HCT116 (cell line): Measurements from ENCODE around the gene ATCAY. TPM values are rescaled to one million over a fixed set of nuclear protein-coding genes. Genes with fewer than 3 reads are reported as not detected.

ENCODE experiments used
- ATAC-seq: fragments of 200-7000 bp; cut with Tn5 transposase; 2 replicates; pipeline ENCODE4 v1.9.1; 2020; ENCODE audit warnings: mild to moderate bottlenecking, moderate library complexity
- BruUV-seq: library from RNA; stranded (reverse); fragments of 400-500 nt; replicated peaks from 2 replicates; lab custom pipeline; 2021; lab: Mats Ljungman, UMichigan
- CTCF ChIA-PET: fragments of 300-600 bp; sonication (Branson Sonifier 250); formaldehyde crosslinking; loops from one replicate; lab custom pipeline; 2021; ENCODE audit warnings: antibody characterized with exemption; lab: Charles Lee
- POLR2A ChIA-PET: fragments of 300-600, 350-600 bp; sonication (Branson Sonifier 250); formaldehyde crosslinking; loops from one replicate; lab custom pipeline; 2021; ENCODE audit warnings: antibody characterized with exemption; lab: Charles Lee
- RAD21 ChIA-PET, 2 experiments: fragments of 300-600 bp; sonication (Branson Sonifier 250); formaldehyde crosslinking; loops; one replicate each; lab custom pipeline; 2023; ENCODE audit warnings: low total read pairs in 2 of 2; ENCODE audit not compliant: uncharacterized antibody in 2 of 2, unreplicated experiment in 2 of 2, low non-redundant PET in 1 of 2; lab: Charles Lee
- DNase-seq: peaks from one replicate; pipeline ENCODE4 v3.0.0-alpha.2; 2010; ENCODE audit warnings: low read depth, low spot score
- H2AFZ ChIP-seq: fragments of 200-600 bp; shearing (Covaris generic), sonication (generic); 2 replicates; pipeline ENCODE4 v1.6.1; 2017; ENCODE audit warnings: low read depth, mixed run types, mixed read lengths, antibody characterized with exemption, low read length; ENCODE audit not compliant: poor library complexity, severe bottlenecking
- H3K27ac ChIP-seq: 2 replicates; pipeline ENCODE4 v1.5.1; 2012; ENCODE audit warnings: low read depth, low read length
- H3K27me3 ChIP-seq: fragments of 200-600 bp; sonication (generic); 2 replicates; pipeline ENCODE4 v1.6.1; 2016; ENCODE audit warnings: mixed run types, low read length, mixed read lengths; ENCODE audit not compliant: insufficient read depth
- H3K36me3 ChIP-seq, 2 experiments: fragments of 200-500 bp in 1 of 2; fragments of 200-600 bp in 1 of 2; sonication (Bioruptor generic) in 1 of 2; sonication (generic) in 1 of 2; 2 replicates each; pipeline versions ENCODE4 v1.5.1 to v1.6.1; 2014 to 2016; ENCODE audit warnings: low read length in 2 of 2, inconsistent platforms in 1 of 2, mixed read lengths in 1 of 2, mixed run types in 1 of 2; ENCODE audit not compliant: insufficient read depth in 2 of 2, control insufficient read depth in 1 of 2
- H3K4me1 ChIP-seq, 2 experiments: fragments of 200-600 bp in 1 of 2; sonication (generic) in 1 of 2; 2 replicates each; pipeline versions ENCODE4 v1.5.1 to v1.6.1; 2012 to 2017; ENCODE audit warnings: low read length in 2 of 2, inconsistent platforms in 1 of 2, mild to moderate bottlenecking in 1 of 2, mixed read lengths in 1 of 2, mixed run types in 1 of 2, moderate library complexity in 1 of 2; ENCODE audit not compliant: insufficient read depth in 2 of 2, control insufficient read depth in 1 of 2
- H3K4me2 ChIP-seq: fragments of 200-600 bp; sonication (generic); 2 replicates; pipeline ENCODE4 v1.6.1; 2017; ENCODE audit warnings: mixed run types, low read length, mixed read lengths
- H3K4me3 ChIP-seq, 2 experiments: fragments of 200-600 bp in 1 of 2; sonication (generic) in 1 of 2; replicated peaks in 1 of 2; 2 replicates each; pipeline ENCODE4 v1.5.1; 2011 to 2016; ENCODE audit warnings: low read length in 2 of 2, control low read depth in 1 of 2, low read depth in 1 of 2, mild to moderate bottlenecking in 1 of 2, mixed read lengths in 1 of 2, mixed run types in 1 of 2
- H3K79me2 ChIP-seq: fragments of 200-600 bp; sonication (generic); 2 replicates; pipeline ENCODE4 v1.6.1; 2017; ENCODE audit warnings: mild to moderate bottlenecking, mixed run types, low read length, moderate library complexity, mixed read lengths; ENCODE audit not compliant: insufficient read depth
- H3K9ac ChIP-seq: fragments of 200-600 bp; sonication (generic); 2 replicates; pipeline ENCODE4 v1.6.1; 2016; ENCODE audit warnings: low read length, mixed read lengths
- H3K9me2 ChIP-seq: fragments of 200-600 bp; sonication (generic), shearing (Covaris generic); 2 replicates; pipeline ENCODE4 v1.6.1; 2017; ENCODE audit warnings: mixed run types, mild to moderate bottlenecking, moderate library complexity; ENCODE audit not compliant: insufficient read depth
- H3K9me3 ChIP-seq, 2 experiments: fragments of 200-500 bp in 1 of 2; fragments of 200-600 bp in 1 of 2; sonication (Bioruptor generic) in 1 of 2; sonication (generic) in 1 of 2; 2 replicates each; pipeline ENCODE4 v1.6.1; 2014 to 2017; ENCODE audit warnings: low read length in 2 of 2, mixed read lengths in 2 of 2, inconsistent platforms in 1 of 2, low read depth in 1 of 2, mild to moderate bottlenecking in 1 of 2, mixed run types in 1 of 2, moderate library complexity in 1 of 2; ENCODE audit not compliant: control insufficient read depth in 1 of 2, insufficient read depth in 1 of 2
- H4K20me1 ChIP-seq: fragments of 200-600 bp; sonication (generic), shearing (Covaris generic); 2 replicates; pipeline ENCODE4 v1.6.1; 2017; ENCODE audit warnings: mixed run types, mild to moderate bottlenecking, moderate library complexity; ENCODE audit not compliant: insufficient read depth
- EGR1 ChIP-seq: IDR thresholded peaks from 2 replicates; pipeline ENCODE4 v1.6.1; 2012; ENCODE audit warnings: low read depth
- ELF1 ChIP-seq: IDR thresholded peaks from 2 replicates; pipeline ENCODE4 v1.6.1; 2012; ENCODE audit warnings: low read depth, borderline replicate concordance
- EZH2phosphoT487 ChIP-seq: fragments of 200-600 bp; IDR thresholded peaks from 2 replicates; pipeline ENCODE4 v1.6.1; 2018; ENCODE audit warnings: antibody characterized with exemption, borderline replicate concordance
- RAD21 ChIP-seq: IDR thresholded peaks from 2 replicates; pipeline ENCODE4 v1.6.1; 2012; ENCODE audit warnings: low read depth, mild to moderate bottlenecking
- REST ChIP-seq: IDR thresholded peaks from 2 replicates; pipeline ENCODE4 v1.6.1; 2012; ENCODE audit warnings: low read depth
- SIN3A ChIP-seq: IDR thresholded peaks from 2 replicates; pipeline ENCODE4 v1.6.1; 2012; ENCODE audit warnings: low read depth
- SP1 ChIP-seq: IDR thresholded peaks from 2 replicates; pipeline ENCODE4 v1.6.1; 2012; ENCODE audit warnings: low read depth
- ZNF274 ChIP-seq: fragments of 200-500 bp; sonication (Bioruptor generic); IDR thresholded peaks from 2 replicates; pipeline ENCODE4 v1.6.1; 2014; ENCODE audit warnings: mild to moderate bottlenecking, low read depth, low read length, inconsistent platforms
- intact Hi-C: fragments of 100-400 bp; cut with micrococcal nuclease; formaldehyde crosslinking; loops from 2 replicates; pipeline ENCODE4 v1.10.0; 2022
- total RNA-seq: library from RNA; stranded (reverse); gene quantifications from one replicate; pipeline ENCODE4 v1.2.1, GENCODE V29; 2021; ENCODE audit not compliant: unreplicated experiment

Gene ATCAY
- total RNA-seq, 1 experiment from 2014 or later, result not detected

GRCh38 chr19:3850320-3850972 lies 30.0 kb upstream of the ATCAY start:
- POLR2A ChIA-PET, result no interaction called here
- RAD21 ChIA-PET, result no interaction called here
- no peak for DNase-seq
- intact Hi-C loops, result loop anchor here (5.0 to 10.0 kb wide), 2 partner anchors 137 to 294 kb away; partner anchors contain the start of gene EEF2
- no peak for TF ChIP-seq ELF1
- no peak for TF ChIP-seq EZH2phosphoT487
- no peak for TF ChIP-seq ZNF274
- no peak for TF ChIP-seq REST
- no peak for TF ChIP-seq SP1
- TF ChIP-seq EGR1, result no peak
- TF ChIP-seq SIN3A, result no peak
- no peak for TF ChIP-seq RAD21
- TF ChIP-seq, all 23 proteins: peak for 0
- no peaks in the 10 kb centered on the region for H4K20me1 ChIP-seq
- no peak overlapping the region for H3K4me3 ChIP-seq
- H2AFZ ChIP-seq, result no peak overlapping the region
- H3K9ac ChIP-seq, result no peak overlapping the region
- H3K79me2 ChIP-seq, result no peaks in the 10 kb centered on the region
- H3K36me3 ChIP-seq, result no peaks in the 10 kb centered on the region
- no peak overlapping the region for H3K4me2 ChIP-seq
- ATAC-seq, result no peak
- no peaks in the 10 kb centered on the region for H3K9me3 ChIP-seq
- H3K4me1 ChIP-seq, result peaks cover 21 to 37% of the 10 kb centered on the region in 2 experiments
- H3K27ac ChIP-seq, result no peak overlapping the region
- no peaks in the 10 kb centered on the region for H3K9me2 ChIP-seq
- no TSS peak for BruUV-seq
- H3K27me3 ChIP-seq, result no peaks in the 10 kb centered on the region
- CTCF ChIA-PET, result interaction anchor here (2.4 kb wide), 1 partner anchor 140 kb away, joined by 10 read pairs; no protein-coding TSS in a partner anchor
